ENCODE results near the gene CHST7.

Gene CHST7

GRCh38 chrX:46573892-46574773 lies 568 bp downstream of the CHST7 start:
- peak; percentile 5 for DNase-seq

DNA sequence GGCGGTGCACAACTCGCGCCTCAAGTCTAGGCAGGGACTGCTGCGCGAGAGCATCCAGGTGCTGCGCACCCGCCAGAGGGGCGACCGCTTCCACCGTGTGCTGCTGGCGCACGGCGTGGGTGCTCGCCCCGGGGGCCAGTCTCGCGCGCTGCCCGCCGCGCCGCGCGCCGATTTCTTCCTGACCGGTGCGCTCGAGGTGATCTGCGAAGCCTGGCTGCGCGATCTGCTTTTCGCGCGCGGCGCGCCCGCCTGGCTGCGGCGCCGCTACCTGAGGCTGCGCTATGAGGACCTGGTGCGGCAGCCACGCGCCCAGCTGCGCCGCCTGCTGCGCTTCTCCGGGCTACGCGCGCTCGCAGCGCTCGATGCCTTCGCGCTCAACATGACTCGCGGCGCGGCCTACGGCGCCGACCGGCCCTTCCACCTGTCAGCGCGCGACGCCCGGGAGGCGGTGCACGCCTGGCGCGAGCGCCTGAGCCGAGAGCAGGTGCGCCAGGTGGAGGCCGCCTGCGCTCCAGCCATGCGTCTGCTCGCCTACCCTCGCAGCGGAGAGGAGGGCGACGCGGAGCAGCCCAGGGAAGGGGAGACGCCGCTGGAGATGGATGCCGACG lies 1.3 kb downstream of the CHST7 start:
- DNase-seq: no peak

GRCh38 chrX:46575586-46575985 lies 2.0 kb downstream of the CHST7 start:
- DNase-seq: no peak

DNA sequence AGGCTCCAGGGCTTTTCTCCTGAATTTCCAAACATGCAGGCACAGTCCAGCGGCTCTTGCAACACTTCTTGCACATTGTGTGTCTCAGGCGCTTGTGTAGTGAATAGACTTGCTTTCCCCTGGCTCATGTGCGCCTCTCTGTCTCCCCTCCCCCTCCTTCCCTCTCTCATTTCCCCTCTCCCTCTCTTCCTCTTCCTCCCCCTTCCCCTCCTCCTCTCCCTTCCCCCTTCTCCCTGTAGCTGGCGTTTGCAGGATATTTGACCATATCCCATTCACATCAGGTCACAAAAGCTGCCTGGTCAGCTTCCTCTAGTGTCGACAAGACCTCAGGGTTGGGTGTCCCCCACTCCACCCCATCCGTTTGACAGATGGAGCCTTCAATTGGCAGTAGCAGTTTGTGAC lies 2.4 kb downstream of the CHST7 start:
- no peak for DNase-seq

- no peak for DNase-seq
Observed at GRCh38 chrX:46576458-46576857, 2.9 kb downstream of the CHST7 start.

DNA sequence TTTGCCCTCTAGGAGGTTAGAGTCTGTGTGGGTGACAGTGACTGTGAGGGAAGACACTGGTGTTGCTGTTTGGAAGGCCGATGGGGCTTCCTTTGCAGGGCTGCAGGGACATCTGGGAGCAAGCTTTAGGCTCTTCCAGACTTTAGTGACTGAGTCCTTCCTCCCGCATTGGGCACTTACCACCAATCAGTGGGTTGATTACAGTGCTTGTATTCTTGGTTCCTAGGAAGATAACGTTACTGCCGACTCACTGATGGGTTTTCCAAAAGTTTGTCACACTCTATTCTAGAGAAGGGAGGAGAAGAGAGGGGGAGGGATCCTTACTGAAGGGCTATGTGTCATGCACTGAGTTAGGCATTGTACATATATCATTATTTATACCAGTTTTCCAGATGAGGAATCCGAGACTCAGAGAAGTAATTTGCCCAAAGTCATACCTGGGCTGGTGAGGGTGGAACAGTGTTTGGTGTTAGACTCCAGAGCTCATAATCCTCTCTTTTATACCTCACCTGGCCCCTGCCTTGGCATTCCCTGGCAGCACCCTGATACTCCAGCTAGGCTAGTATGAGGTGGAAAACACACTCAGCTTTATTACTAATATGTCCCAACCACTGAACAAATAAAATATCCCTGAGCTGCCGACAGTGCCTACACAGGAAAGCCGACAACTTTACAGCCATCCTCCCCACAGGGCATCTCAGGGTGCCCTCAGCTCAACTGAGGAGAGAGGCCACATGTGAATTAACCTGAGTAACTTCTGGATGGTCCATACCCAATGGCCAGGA lies 3.8 kb downstream of the CHST7 start:
- no peak for DNase-seq

- no peak for DNase-seq
Observed at GRCh38 chrX:46579250-46579649, 5.7 kb downstream of the CHST7 start.

DNA sequence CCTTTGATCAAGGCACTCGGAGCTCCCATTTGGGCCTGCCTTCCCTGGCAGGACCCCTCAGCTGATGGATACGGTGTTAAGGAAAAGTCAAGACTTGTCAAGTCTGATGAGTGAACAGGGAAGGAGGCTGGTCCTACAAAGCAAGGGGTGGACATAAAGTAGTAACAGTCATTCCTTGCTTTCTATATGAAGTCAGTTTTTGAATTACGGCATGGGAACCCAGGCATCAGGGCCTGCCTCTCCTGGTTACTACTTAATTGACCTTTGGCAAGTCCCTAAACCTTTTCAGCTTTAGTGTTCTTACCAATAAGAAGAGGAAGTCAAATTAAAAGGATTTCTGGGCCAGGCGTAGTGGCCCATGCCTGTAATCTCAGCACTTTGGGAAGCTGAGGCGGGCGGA lies 7.0 kb downstream of the CHST7 start:
- DNase-seq: no peak

GRCh38 chrX:46582325-46582724 lies 8.8 kb downstream of the CHST7 start:
- DNase-seq: no peak

DNA sequence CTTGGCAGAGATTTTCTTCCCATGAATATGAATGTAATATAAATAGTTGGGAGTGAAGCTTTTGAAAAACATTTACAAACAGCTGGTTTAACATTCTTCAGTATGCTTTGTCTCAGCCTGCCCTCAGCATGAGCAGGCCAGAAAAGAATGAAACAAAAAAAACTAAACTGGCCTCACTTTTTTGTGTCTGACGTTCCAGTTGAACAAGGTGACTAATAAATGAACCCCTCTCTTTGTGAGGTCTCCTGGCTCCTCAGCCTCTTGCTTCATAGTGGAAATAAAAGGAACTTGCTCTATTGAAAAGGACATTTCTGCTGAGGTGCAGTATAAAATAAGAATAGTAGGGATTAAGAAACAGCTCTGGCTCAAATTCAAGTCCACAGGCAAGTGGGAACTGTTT lies 9.4 kb downstream of the CHST7 start:
- no peak for DNase-seq

GRCh38 chrX:46584736-46585135 lies 11.2 kb downstream of the CHST7 start:
- DNase-seq: no peak

GRCh38 chrX:46587158-46587557 lies 13.6 kb downstream of the CHST7 start:
- no peak for DNase-seq

- DNase-seq: no peak
Observed at GRCh38 chrX:46587753-46588171, 14.2 kb downstream of the CHST7 start.

- DNase-seq: no peak
Observed at GRCh38 chrX:46588263-46588662, 14.7 kb downstream of the CHST7 start.

DNA sequence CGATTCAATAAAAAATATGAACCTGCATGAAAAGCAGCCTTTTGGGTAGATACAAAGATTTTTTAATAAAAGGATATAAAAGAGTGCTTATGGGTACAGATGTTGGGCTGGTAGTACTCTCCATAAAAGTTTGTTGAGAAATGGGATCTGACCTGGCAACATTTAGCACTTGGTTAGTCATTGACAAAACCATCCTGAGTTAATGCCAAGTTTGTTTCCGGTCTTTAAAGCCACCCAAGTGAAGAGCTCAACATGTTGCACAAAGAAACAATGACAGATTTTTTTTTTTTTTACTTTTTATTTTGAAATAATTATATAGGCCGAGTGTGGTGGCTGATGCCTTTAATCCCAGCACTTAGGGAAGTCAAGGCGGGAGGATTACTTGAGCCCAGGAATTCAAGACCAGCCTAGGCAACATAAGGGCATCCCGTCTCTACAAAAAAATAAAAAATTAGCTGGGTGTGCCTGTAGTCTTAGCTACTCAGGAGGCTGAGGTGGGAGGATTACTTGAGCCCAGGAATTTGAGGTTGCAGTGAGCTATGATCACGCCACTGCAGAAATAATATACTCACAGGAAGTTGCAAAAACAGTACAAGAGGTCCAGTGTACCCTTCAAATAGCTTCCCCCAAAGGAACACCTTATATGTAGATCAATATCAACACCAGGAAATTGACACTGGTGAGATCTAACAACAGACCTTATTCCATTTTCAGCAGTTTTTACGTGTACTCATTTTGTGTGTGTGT lies 16.6 kb downstream of the CHST7 start:
- no peak for DNase-seq

DNA sequence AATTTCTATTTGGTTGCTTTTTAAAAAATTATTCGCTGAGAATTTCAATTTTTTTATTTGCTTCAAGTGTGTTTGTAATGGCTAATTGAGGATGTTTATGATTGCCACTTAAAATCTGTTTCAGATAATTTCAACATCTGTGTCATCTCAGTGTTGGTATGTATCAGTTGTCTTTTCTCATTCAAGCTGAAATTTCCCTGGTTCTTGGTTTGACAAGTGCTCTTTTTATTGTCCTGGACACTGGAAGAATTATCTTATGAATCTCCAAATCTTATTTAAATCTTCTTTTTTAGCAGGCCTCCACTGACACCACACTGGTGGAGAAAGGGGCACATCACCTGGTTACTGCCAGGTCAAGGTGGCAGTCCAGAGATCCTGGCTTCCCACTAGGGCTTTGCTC lies 21.5 kb downstream of the CHST7 start:
- DNase-seq: no peak

DNA sequence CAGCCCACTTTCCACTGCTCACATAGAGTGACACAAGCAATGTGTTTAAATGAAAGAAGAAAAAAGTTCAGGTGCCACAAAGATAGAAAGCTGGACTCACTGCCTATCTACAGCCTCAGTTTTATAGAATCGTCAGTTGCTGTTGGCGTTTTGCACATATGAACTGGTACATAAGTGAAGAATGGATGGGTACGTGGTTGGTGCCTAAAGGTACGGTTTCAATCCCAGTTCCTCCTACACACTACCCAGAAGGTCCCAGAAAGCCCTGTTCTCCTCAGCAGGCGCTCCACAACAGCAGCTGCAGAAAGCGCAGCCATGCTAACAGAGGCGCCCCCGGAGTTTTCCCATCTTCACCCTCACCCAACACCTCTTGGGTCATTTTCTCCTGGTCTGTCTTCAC lies 23.6 kb downstream of the CHST7 start:
- DNase-seq: no peak

- no peak for DNase-seq
Observed at GRCh38 chrX:46597771-46598170, 24.2 kb downstream of the CHST7 start.

DNA sequence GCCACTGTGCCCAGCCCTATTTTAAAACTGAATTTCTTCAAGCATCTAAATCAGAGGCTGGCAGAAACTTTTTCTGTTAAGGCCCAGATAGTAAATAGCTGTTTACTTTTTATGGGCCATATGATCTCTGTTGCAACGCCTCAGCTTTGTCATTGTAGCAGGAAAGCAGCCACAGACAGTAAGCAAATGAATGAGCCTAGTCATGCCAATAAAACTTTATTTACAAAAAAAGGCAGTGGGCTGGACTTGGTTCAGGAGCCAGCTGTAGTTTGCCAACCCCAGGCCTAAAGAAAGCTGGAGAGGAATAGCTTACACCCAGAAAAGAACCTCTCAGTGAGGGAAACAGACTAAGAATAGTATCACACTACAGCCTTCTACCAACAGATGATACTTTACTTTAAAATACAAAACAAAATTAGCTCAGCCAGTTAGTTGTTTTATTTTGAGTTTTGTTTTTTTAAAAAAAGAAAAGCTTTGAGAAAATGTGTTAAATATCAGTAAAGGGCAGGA lies 25.5 kb downstream of the CHST7 start:
- no peak for DNase-seq

DNA sequence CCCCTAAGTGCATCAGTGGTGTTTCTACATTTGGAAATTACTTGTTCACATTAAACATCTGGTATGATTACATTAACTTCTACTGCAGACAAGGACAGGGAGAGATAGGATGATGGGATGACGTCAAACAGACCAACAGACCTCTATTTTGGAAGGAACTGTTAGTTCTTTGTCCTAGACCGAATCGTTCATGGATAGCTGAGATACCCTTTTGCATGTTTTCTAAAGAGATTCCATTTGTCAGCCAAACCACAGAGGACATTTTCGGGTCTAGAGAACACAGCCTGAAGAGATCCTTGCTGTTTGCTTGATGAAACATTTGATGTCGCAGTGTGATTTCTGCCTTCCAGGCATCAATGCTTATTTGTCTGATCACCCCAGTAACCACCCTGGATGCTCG lies 27.7 kb downstream of the CHST7 start:
- no peak for DNase-seq

DNA sequence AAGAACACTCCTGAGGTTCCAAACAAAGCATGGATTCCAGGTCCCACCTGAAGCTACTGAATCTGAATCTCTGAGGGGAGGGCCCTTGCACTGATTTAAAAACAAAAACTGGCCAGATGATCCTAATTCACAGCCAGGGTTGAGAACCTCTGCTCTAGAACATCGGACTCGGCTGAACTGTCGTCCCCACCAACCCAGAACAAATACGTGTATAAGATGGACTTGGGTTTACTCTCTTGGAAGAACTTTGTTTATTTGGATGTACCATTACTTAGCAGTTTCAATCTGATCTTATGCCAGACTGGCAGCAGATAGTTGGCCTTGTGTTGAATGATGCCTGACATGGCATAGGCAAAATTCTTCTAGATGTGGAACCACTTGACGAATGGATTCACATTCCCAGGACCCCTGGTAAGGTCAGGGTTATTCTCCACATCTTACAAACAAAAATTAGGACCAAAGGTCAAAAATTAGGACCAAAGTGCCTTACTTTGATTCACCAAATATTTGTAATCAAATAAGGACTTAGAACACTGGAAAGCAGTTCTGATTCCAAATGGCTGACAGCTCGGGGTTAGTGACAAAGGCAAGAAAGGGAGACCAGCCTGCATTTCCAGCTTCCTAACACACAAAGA lies 29.0 kb downstream of the CHST7 start:
- DNase-seq: no peak

DNA sequence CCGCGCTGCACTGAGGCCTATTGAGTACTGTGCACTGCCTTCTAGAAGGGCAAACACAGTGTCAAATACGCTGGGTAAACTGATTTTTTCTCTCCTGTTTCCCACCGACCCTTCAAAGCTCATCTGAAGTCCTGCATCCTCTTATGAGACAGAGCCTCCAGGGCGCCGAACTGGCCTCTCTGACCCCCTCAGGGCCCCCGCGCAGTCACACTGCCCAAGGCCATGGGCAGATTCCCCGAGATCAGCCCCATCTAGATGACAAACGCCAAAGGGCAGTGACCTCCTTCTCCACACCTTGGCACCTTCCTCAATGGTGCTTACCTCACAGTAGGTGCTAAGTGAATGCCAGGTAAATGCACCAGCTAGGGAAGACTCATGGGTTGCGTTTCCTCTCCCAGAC lies 34.4 kb downstream of the CHST7 start:
- no peak for DNase-seq
